GM21360 (cell line): Measurements from ENCODE around the gene LHFPL3.
"Not testable (repeated sequence)": the region's sequence is repeated elsewhere in the genome, so short reads cannot be mapped to it uniquely, and the experiment has no call there.

ENCODE experiments used
- ATAC-seq: cut with Tn5 transposase; IDR thresholded peaks from one replicate; pipeline ENCODE4 v1.9.1; 2021; ENCODE audit warnings: mild to moderate bottlenecking, moderate library complexity; ENCODE audit not compliant: unreplicated experiment

Gene LHFPL3

DNA sequence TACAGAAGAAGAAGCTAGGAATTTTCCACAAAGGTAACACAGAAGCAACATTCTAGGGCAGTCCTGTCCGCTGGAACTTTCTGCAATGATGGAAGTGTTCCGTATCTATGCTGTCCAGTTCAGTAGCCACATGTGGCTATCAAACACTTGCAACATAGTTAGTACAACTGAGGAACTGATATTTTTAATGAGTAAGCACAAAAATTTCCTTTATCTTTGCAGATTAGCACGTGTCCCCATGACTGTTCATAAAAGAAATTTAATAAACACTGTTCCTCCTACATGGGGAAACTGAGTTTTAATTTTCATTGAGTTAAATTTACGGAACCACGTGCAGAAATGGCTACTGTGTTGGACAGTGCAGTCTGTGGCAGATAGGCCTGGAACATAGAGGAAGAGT lies 349.2 kb downstream of the LHFPL3 start:
- no peak for ATAC-seq

DNA sequence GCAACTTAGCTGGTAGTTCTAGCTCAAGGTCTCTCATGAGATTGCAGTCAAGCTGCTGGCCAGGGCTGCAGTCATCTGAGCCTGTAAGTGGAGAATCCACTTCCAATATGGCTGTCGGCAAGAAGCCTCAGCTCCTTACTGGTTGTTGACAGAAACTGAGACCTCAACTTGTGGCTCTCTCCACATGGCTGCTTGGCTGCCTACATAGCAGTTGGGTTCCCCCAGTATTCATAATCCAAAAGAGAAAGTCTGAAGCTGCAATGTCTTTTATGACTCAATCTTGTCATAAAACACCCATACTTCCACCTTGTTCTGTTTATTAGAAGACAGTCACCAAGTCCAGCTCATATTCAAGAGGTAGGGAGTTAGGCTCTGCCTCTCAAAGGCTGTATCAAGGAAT lies 350.7 kb downstream of the LHFPL3 start:
- no peak for ATAC-seq

DNA sequence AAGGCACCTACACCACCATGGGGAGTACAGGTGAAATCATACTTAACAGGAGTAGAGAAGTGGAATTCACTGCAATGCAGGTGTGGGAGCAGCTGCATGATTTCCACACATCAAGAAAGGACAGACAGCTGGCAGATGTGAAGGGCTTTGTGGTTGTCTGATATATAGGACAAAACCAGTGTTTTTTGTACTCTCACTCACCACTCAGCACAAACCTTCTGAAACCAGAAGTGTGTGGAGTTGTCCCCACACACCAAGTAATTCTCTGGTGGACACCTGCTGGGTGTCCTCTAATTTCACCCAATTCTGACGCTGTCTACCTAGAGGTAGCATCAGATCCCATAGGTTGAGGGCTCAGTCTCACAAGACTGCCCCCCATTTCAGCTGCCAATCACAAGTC lies 357.9 kb downstream of the LHFPL3 start:
- ATAC-seq: no peak

DNA sequence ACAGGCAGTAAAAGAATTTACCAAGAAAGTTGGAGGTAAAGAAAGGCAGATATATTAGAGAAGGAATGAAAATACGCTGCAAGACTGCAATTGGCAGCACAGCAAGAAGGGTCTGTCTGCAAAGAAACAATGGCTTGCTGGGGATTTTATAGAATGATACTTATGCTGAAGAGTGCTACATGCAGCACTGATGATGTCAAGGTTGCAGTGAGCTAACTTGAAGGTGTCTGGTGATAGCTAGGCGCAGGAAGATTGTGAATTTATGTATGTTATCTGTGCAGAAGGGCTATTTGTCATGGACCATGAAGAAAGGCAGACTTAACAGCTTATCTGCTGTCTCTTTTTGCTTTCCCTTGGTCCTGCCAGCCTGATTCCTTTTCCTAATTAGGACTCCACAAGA lies 366.3 kb downstream of the LHFPL3 start:
- ATAC-seq: no peak

DNA sequence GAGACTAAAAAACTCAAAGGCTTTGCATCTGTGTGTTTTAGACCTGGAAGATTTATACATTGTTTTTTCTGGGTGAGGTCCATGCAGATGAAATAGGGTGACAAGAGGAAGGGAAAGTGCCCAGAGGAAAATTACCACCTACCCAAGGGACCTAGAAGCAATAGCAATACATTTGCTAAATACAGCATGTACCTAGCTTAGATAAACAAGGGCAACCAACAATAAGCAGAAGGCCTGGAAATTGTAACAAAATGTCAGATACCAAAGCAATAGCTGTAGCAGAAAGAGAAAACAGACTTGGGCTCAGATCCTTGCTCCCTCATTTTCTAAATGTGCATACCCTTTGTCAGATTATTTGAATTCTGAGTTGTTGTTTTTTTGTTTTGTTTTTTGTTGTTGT lies 367.2 kb downstream of the LHFPL3 start:
- ATAC-seq: no peak

DNA sequence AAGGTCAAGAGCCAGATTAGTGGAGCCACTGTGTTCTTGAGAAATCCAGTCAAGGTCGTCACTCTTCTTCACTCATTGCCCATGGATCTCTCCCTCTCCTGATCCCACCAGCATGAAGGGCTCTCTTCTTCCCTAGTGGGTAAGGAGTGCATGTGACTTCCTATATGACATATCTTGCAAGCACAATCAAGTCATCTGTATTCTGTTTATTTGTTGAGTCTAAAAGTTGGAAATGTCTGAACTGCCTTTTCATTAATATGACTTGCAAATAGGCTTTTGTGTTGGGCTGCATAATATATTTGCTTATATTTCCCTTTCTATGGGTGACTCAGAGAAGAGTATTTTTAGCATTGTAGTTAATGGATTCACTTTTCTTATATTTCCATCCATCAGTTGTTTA lies 371.9 kb downstream of the LHFPL3 start:
- no peak for ATAC-seq

DNA sequence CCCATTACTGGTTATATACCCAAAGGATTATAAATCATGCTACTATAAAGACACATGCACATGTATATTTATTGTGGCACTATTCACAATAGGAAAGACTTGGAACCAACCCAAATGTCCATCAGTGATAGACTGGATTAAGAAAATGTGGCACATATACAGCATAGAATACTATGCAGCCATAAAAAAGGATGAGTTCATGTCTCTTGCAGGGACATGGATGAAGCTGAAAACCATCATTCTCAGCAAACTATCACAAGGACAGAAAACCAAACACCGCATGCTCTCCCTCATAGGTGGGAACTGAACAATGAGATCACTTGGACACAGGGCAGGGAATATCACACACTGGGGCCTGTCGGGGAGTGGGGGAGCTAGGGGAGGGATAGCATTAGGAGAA lies 392.6 kb downstream of the LHFPL3 start:
- not testable (repeated sequence) for ATAC-seq

DNA sequence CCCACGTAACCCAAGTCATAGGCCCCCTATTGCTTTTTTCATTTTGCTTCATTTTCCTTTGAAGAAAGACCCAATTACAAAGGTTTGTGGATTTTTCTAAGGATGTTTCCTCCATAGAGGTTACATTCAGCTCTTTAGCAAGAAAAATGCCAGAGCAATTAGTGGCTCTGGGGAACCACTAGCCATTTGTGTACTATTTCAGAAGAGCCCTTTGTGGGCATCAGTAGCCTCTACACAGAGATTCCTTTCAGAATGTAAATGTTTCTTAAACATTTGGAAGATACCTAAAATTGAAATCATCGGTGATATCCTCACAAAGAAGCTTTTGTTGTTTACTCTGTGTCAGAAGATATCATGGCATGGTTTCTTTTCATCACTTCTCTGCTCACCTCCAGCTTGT lies 394.6 kb downstream of the LHFPL3 start:
- no peak for ATAC-seq

DNA sequence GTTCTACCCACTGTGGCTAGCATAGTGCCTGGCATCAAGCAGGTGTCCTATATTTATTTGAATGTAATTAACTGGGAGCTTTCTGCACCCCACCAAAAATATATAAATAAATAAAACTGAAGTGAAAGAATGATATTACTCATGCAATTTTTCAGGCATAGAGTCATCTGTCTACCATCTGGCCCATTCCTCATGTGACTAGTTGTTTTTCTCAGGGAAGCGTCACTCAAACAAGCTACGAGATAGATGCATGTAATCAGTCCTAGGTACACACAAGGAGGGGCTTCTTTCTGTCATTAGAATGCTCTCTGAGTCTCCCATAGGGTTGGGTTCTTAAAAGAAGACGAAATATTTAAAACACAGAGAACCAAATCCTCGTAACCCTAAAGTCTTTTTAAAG lies 430.1 kb downstream of the LHFPL3 start:
- no peak for ATAC-seq

DNA sequence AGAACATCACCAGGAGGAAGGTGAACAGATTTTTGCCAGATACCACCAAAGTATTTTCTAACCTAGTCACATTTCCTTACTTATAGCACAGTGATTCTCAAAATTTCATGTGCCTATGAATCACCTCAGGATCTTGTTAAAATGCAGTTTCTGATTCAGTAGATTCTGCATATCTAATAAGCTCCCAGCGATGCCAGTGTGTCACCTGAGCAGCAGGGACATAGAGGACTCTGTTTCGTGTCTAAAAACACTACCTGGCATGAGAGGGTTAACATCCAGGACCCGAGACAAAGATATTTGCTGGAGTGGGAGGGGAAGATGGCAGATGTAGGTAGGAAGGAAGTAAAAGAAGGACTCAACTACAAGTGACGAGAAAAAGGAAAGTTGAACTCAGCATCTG lies 433.5 kb downstream of the LHFPL3 start:
- ATAC-seq: no peak

DNA sequence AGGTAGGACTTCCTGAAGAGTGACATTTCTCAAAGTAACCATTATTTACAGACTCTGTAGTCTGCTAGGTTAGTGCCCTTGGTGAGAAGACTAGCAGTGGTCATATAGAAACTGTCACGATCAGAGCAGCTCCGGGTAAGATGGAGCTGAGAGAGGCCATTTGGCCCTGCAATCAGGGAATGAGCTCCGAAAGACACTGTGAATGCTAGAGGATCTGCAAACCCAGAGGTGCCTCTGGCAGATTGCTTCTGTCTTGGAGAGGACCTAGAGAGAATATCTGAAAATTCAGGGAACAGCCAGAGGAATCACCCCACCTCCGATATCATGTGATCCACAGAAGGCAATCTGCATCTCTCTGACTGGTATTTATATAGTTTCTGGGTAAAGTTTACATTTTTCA lies 438.7 kb downstream of the LHFPL3 start:
- no peak for ATAC-seq

DNA sequence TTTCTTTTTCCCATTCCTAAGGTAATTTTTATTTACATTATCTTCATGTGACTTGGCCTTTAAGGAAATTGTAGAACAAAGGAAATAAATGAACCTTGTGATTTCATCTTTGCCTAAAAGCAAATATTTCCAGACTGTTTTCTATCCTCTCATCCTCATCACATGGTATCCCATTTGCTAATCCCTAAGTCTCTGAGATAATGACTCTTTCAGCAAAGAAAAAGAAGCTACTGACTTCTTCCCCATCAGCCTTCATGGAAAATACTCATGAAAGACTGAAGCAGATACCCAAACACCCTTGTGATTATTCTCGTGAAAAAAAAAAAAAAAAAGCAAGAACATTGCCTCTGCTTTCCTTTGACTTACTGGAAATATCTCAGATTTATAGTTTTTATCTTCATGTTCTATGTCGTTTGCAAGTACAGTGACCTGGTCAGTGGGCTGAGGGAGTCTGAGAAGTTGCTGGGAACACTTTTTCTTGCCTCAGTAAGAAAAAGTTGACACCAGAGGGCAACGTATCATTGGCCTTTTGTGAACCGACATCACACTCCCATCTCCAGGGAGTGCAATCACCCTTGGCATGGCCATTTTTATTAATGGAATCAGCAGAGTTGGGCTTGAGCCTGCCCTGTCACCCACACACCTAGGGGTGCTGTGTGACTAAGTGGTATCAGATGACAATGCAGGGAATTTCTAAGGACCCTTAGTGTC lies 439.6 kb downstream of the LHFPL3 start:
- no peak for ATAC-seq

DNA sequence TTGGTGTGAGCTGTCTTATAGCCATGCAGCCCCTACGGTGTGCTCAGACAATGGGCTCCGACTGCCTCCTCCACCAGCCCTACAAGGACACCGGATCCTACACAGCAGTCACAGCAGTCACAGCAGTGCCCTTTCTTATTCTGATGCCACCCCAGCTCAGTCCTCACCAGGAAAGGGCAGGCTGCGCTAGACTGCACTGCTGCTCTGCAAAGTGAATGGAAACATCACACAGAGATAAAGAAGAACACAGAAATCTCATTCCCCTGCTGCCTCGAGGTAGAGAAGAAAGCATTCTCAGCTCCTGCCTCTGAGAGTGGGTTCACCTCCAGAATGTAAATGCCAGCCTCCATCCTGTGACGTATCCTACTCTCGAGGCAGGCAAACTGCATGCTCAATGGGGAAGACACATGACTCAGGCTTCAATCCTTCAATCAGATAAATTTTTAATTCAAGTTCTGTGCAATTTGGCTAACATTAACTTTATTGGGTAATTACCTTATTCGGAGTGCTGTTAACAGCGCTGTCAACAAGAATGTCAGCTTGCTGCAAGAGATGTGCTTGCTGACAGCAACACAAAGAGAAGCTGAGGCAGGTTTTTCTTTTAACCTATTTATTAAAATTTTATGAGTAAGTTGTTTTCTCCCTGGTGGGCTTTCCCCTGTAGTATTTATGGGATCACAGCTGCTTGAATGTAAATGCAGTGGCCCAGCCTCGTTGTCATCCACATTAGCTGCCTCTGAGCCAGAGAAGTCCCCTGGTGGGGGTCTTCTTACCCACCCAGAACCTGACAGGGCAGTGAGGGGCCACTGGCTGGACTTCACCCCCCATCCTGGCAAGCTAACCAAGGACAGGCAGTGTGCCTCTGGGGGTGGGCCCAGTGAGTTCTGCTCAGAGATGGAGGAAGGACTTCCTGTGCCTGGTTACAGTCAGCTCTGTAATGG lies 444.3 kb downstream of the LHFPL3 start:
- no peak for ATAC-seq

DNA sequence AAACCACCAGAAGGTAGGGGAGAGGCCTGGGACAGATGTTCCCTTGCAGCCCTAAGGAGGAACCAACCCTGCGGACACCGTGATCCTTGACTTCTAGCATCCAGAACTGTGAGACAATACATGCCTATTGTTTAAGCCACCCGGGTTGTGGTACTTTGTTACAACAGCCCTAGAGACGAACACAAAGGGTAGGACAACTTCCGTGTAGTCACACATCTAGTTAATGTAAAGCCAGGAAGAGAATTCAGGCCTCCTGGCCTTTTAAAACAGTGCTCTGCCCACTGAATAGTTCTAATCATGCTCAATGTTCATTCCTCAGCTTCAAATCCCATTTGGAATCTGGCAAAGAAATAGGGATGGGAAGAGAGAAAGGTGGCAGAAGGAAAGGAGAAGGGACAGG lies 445.4 kb downstream of the LHFPL3 start:
- ATAC-seq: no peak

DNA sequence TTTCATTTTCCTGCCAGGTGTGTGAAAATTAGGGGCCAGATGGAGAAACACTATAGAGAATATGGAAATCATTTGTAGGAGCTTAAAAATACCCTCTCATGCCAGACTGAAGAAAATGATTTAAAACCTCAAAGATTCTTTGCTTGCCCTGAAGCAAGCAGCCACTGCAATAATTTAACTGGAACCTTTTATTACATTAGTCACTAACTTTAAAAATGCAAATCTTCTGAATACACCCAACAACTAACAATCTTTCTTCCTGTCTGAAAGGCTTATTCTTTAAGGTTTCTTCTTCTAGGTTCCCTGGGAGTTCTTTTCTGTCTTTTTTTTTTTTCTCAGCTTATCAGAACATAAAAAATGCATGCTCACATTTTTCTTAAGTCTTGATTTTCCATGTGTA lies 447.1 kb downstream of the LHFPL3 start:
- no peak for ATAC-seq

DNA sequence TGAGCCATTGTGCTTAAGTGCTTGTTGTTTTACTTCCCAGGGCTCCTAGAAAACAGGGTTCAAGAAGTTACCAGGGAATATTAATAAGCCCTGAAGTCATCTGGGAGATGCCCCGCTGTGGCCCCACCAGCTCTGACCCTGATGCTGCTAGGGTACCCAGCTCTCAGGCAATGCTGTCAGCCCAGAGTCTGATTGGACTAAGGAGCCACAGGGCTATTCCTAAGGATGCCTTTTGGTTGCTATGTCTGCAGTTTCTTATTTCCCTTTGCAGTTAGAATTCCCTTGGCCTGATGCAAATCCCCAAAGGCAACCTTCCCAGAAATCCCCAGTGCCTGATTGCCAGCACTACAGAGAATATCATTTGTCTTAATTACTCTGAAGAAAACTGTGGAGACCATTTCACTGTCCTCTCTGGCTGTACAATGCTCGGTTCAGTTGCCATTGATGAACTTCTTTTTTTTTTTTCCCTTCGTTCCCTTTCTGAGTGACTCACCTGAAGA lies 448.9 kb downstream of the LHFPL3 start:
- no peak for ATAC-seq

DNA sequence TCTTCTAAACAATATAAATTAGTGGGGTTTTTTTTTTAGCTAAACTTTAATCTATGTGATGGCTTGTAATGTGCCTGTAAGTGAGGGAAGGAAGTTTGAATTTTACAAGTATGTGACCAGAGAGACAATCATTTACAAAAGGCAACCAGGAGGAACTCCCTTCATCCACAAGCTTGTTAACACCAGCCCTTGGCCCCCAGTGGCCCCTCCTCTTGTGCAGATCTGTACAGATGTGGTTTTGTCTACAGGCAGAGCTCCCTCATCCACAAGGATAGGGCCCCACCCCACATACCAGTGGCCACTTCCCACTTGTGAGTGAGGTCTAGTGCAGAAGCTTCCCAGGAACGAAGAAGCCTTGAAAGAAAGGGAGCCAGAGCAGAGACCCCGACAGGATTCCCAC lies 451.5 kb downstream of the LHFPL3 start:
- ATAC-seq: no peak

DNA sequence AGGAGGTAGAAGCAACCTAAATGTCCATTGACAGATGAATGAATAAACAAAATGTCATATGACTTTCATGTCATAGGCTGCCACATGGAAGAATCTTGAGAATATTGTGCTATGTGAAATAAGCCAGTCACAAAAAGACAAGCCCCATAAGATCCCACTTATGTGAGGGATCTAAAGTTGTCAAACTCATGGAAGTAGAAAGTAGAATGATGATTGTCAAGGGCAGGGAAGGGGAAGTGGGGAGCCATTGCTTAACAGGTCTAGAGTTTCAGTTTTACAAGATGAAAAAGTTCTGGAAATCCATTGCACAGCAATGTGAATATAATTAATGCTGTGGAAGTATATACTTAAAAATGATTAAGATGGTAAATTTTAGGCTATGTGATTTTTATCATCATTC lies 456.3 kb downstream of the LHFPL3 start:
- ATAC-seq: no peak

DNA sequence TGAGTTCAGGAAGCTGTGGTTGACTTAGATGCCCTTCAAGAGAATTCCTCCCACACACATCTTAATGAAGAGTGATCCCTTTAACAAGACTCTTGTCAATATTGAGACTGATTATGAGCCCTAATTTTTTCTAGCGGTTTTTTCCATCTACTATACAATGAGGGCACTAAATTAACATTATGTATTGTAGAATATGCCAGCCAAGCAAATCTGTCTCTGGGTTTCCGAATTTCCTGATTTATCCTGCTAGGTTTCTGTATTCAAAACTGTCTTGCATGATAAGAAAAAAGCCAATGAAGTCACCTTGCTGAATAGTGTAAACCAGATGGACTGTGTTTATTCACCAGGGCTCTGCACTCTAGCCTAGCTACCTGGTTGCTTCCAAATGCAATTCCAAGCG lies 461.4 kb downstream of the LHFPL3 start:
- no peak for ATAC-seq

DNA sequence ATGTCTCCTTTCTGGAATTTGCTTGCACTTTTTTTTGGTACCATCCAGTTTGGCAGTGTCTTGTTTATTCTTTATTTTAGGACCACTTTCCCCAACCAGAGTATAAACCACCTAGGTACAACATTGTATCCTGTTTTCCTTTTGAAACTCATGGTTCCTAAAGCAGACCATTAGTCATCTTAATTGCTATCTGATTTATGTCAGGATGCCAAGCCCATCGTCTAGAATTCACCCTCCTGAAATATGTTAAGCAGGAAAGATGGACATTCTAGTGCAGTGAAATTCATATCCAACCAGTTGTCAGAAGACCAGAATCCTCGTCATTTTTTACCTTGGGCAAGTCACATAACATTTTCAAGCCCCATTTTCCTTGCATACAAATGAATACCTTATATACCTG lies 462.0 kb downstream of the LHFPL3 start:
- ATAC-seq: no peak

DNA sequence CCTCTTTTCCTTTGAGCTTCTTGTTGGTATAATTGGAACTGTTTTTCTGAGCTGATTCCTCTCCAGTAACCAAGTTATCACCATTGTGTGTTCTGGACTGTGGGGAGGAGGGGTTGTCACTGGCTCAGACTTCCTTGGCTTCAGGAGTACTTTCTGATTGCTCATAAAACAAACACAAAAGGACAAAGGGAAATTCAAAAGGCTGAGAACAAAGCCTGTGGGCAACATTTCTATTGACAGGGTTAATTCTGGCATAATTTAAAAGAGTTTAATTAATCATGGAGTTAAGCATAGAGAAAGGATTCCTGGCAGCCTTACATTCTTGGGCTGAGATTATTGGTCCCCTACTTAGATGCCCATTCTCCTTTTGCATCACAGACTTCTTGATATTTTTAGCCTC lies 462.7 kb downstream of the LHFPL3 start:
- ATAC-seq: no peak

DNA sequence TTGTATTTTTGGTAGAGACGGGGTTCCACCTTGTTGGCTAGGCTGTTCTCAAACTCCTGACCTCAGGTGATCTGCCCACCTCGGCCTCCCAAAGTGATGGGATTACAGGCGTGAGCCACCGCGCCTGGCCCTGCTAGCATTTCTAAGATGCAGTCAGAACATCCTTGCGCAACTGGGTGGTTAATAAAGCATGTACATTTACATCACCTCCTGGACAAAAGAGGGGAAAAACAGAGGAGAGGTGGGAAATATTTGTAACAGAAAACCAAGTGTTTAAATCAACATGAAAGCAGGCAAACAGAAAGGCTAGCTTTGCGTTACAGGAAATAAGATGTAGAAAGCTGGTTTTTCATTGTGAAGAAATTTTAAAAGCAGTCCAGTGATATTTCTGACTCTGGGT lies 464.7 kb downstream of the LHFPL3 start:
- no peak for ATAC-seq
